K562 (cell line): ENCODE measurements around the gene ATG7. TPM values are rescaled to one million over a fixed set of nuclear protein-coding genes. Genes with fewer than 3 reads are reported as not detected.

Experiments
- ATAC-seq: fragments of 200-7000 bp; cut with Tn5 transposase; 3 replicates; pipeline ENCODE4 v1.9.1; 2020; ENCODE audit warnings: moderate library complexity
- BruUV-seq: library from RNA; stranded (reverse); fragments of 400-500 nt; replicated peaks from 2 replicates; lab custom pipeline; 2021; lab: Mats Ljungman, UMichigan
- CTCF ChIA-PET: fragments of 300-600 bp; formaldehyde crosslinking; extraction: SDS; loops from one replicate; lab custom pipeline; 2021; ENCODE audit warnings: low intra/inter-chr PET ratio; lab: Yijun Ruan, JAX
- POLR2A ChIA-PET: fragments of 300-600, 350-650 bp; sonication (Branson Sonifier 250); formaldehyde crosslinking; extraction: SDS; loops from one replicate; lab custom pipeline; 2021; ENCODE audit warnings: antibody characterized with exemption, inconsistent platforms; lab: Yijun Ruan, JAX
- DNase-seq, 4 experiments: peaks; one replicate each; pipeline versions ENCODE4 v3.0.0 to v3.0.0-alpha.2; 2011 to 2018; ENCODE audit warnings: low spot score in 3 of 4, mixed read lengths in 3 of 4; ENCODE audit errors: extremely low read depth in 1 of 4
- FAIRE-seq: peaks from 2 replicates; lab custom pipeline; 2011; peaks lifted over from hg19 to GRCh38; lab: Jason Lieb, UNC
- H2AFZ ChIP-seq: 2 replicates; pipeline ENCODE4 v1.6.0; 2011; ENCODE audit warnings: low read depth, low read length, control low read depth, inconsistent platforms
- H3K27ac ChIP-seq: fragments of 200-600 bp; 3 replicates; pipeline ENCODE4 v1.8.0; 2011; ENCODE audit warnings: low read depth, mild to moderate bottlenecking, control low read depth, inconsistent platforms, low read length, moderate library complexity, mixed read lengths; ENCODE audit errors: extremely low read depth
- H3K27me3 ChIP-seq, 2 experiments: fragments of 300-600 bp in 1 of 2; 2 replicates in 1 of 2; 3 replicates in 1 of 2; pipeline versions ENCODE4 v1.6.0 to v1.8.0; 2011; ENCODE audit warnings: inconsistent platforms in 2 of 2, low read length in 2 of 2, mild to moderate bottlenecking in 1 of 2, mixed read lengths in 1 of 2, moderate library complexity in 1 of 2; ENCODE audit not compliant: control insufficient read depth in 2 of 2, insufficient read depth in 2 of 2
- H3K36me3 ChIP-seq: fragments of 300-600 bp; 3 replicates; pipeline ENCODE4 v1.8.0; 2011; ENCODE audit warnings: mild to moderate bottlenecking, low read length, inconsistent platforms; ENCODE audit not compliant: control insufficient read depth, insufficient read depth
- H3K4me1 ChIP-seq, 2 experiments: fragments of 200-600 bp in 1 of 2; replicated peaks in 1 of 2; 2 replicates in 1 of 2; 3 replicates in 1 of 2; pipeline versions ENCODE4 v1.5.1 to v1.8.0; 2011; ENCODE audit warnings: inconsistent platforms in 2 of 2, low read length in 2 of 2, mild to moderate bottlenecking in 1 of 2, mixed read lengths in 1 of 2, moderate library complexity in 1 of 2; ENCODE audit not compliant: control insufficient read depth in 2 of 2, insufficient read depth in 2 of 2
- H3K4me2 ChIP-seq: 2 replicates; pipeline ENCODE4 v1.6.1; 2011; ENCODE audit warnings: low read length, control low read depth, inconsistent platforms, mixed read lengths; ENCODE audit not compliant: insufficient read depth
- H3K4me3 ChIP-seq: fragments of 200-600 bp; sonication (generic), shearing (Covaris generic); 2 replicates; pipeline ENCODE4 v1.5.1; 2016; ENCODE audit warnings: control low read depth, inconsistent platforms
- H3K79me2 ChIP-seq: fragments of 200-600 bp; 3 replicates; pipeline ENCODE4 v1.8.0; 2011; ENCODE audit warnings: low read length, inconsistent platforms; ENCODE audit not compliant: control insufficient read depth, insufficient read depth
- H3K9ac ChIP-seq, 2 experiments: 2 replicates each; pipeline versions ENCODE4 v1.6.0 to v1.6.1; 2011; ENCODE audit warnings: low read depth in 2 of 2, low read length in 2 of 2, control low read depth in 1 of 2, inconsistent platforms in 1 of 2, mild to moderate bottlenecking in 1 of 2, mixed read lengths in 1 of 2; ENCODE audit not compliant: insufficient read depth in 1 of 2
- H3K9me1 ChIP-seq: one replicate; pipeline ENCODE4 v1.6.0; 2011; ENCODE audit warnings: inconsistent platforms, mild to moderate bottlenecking, low read length, moderate library complexity; ENCODE audit not compliant: control insufficient read depth, insufficient read depth
- H3K9me3 ChIP-seq: replicated peaks from 2 replicates; pipeline ENCODE4 v1.5.1; 2011; ENCODE audit warnings: low read depth, low read length, inconsistent platforms; ENCODE audit not compliant: control insufficient read depth, insufficient read depth
- H4K20me1 ChIP-seq: replicated peaks from 2 replicates; pipeline ENCODE4 v1.6.1; 2011; ENCODE audit warnings: low read length, inconsistent platforms, mixed read lengths; ENCODE audit not compliant: control insufficient read depth, insufficient read depth
- HDAC2 ChIP-seq: fragments of 450-650 bp; IDR thresholded peaks from 2 replicates; pipeline ENCODE4 v1.6.1; 2016; ENCODE audit warnings: mild to moderate bottlenecking
- HOMEZ ChIP-seq: fragments of 250-450 bp; sonication (Bioruptor Pico); IDR thresholded peaks from 2 replicates; pipeline ENCODE4 v1.4.0; 2020; ENCODE audit warnings: mild to moderate bottlenecking, moderate library complexity
- JUND ChIP-seq, 2 experiments: IDR thresholded peaks; 2 replicates in 1 of 2; 3 replicates in 1 of 2; pipeline ENCODE4 v1.6.1; 2011; ENCODE audit warnings: borderline replicate concordance in 2 of 2, low read depth in 2 of 2, low read length in 2 of 2, improper control_type of control experiment in 1 of 2, missing biosample characterization in 1 of 2, missing genetic modification characterization in 1 of 2, missing genetic modification reagents in 1 of 2
- KAT7 ChIP-seq: sonication (generic); formaldehyde crosslinking; IDR thresholded peaks from 2 replicates; pipeline ENCODE4 v1.8.0; 2022; ENCODE audit warnings: missing genetic modification reagents, mild to moderate bottlenecking, borderline replicate concordance
- PTRF ChIP-seq: fragments of 450-650 bp; IDR thresholded peaks from 2 replicates; pipeline ENCODE4 v1.6.1; 2016; ENCODE audit warnings: mild to moderate bottlenecking, missing genetic modification characterization, missing compliant biosample characterization
- SAFB ChIP-seq: fragments of 200-400 bp; formaldehyde crosslinking; IDR thresholded peaks from 2 replicates; pipeline ENCODE4 v1.6.1; 2017; ENCODE audit warnings: low read depth, low read length, borderline replicate concordance
- STAG1 ChIP-seq: sonication (generic); formaldehyde crosslinking; IDR thresholded peaks from 2 replicates; pipeline ENCODE4 v1.5.0; 2020; ENCODE audit warnings: missing genetic modification reagents, borderline replicate concordance
- TFE3 ChIP-seq: fragments of 450-650 bp; formaldehyde crosslinking; IDR thresholded peaks from 2 replicates; pipeline ENCODE4 v1.4.0; 2020; ENCODE audit warnings: mild to moderate bottlenecking, mixed read lengths
- ZBTB8A ChIP-seq: fragments of 450-650 bp; IDR thresholded peaks from 2 replicates; pipeline ENCODE4 v1.6.1; 2018; ENCODE audit warnings: mild to moderate bottlenecking, moderate library complexity; ENCODE audit not compliant: partially characterized antibody
- WGBS: fragments of 100-300 bp; shearing (Covaris generic); methylation state at CpG from one replicate; pipeline ENCODE4 v1.1.6; 2016; ENCODE audit warnings: low coverage, mixed read lengths; ENCODE audit not compliant: insufficient coverage; ENCODE audit errors: missing lambda C conversion rate; 5-methylcytosine and 5-hydroxymethylcytosine counted together
- in situ Hi-C: fragments of 300-500 bp; cut with MboI; formaldehyde crosslinking; loops from 4 replicates; pipeline ENCODE4 v1.15.0; 2018; ENCODE audit warnings: inconsistent platforms, mixed read lengths
- intact Hi-C: fragments of 100-400 bp; cut with micrococcal nuclease; formaldehyde crosslinking; loops from 2 replicates; pipeline ENCODE4 v1.14.2; 2022
- polyA plus RNA-seq, 8 experiments: library from polyadenylated mRNA; depleted of rRNA in 4 of 8; stranded (reverse) in 5 of 8; unstranded in 3 of 8; fragments of >200 nt; fragmentation: Nextera tagmentation in 2 of 8; fragmentation: Illumina TruSeq in 1 of 8; extraction: Ambion mirVana in 2 of 8; extraction: Trizol in 1 of 8; gene quantifications; 2 replicates each; pipeline versions ENCODE4 v1.2.1 to v1.2.3, GENCODE V29; 2011 to 2014; ENCODE audit warnings: inconsistent platforms in 1 of 8, missing spikeins in 1 of 8
- total RNA-seq, 7 experiments: library from RNA; depleted of rRNA in 6 of 7; stranded (reverse); fragments of >200 nt in 6 of 7; fragmentation: Illumina TruSeq in 2 of 7; extraction: Trizol in 2 of 7; gene quantifications; 2 replicates each; pipeline versions ENCODE4 v1.2.1 to v1.2.3, GENCODE V29; 2011 to 2021; ENCODE audit warnings: low replicate concordance in 1 of 7

The ATG7 gene
- total and polyA plus RNA-seq, 9 of the 15 experiments (the other 6 are each of a cell fraction or from before 2014, with no cell fraction given), result 18.3 to 45.3 (median 33.6) TPM

- POLR2A ChIA-PET, result interaction anchor here (0.9 kb wide), 1 partner anchor 29 kb away, joined by 3 read pairs; no protein-coding TSS in a partner anchor
- no TSS peak for BruUV-seq
- Histone ChIP-seq H4K20me1 (no peaks in the 10 kb centered on the region), H3K4me3 (no peak overlapping the region), H3K9ac (no peak overlapping the region), H3K79me2 (no peaks in the 10 kb centered on the region), H3K4me2 (no peak overlapping the region), H3K27ac (no peak overlapping the region), H3K36me3 (no peaks in the 10 kb centered on the region), H3K4me1 (no peaks in the 10 kb centered on the region), H2AFZ (no peak overlapping the region), H3K9me3 (no peaks in the 10 kb centered on the region), H3K27me3 (peaks cover 3 to 7% of the 10 kb centered on the region in 2 experiments; a peak in 3 of 5 replicates), H3K9me1 (no peaks in the 10 kb centered on the region)
- intact Hi-C loops, result no loop called here
- 0% methylated on average over 1 of the region's 1 CpG for WGBS
- CTCF ChIA-PET, result no interaction called here
- FAIRE-seq, result no peak
- in situ Hi-C loops, result loop anchor here (5.0 kb wide), 1 partner anchor 413 kb away; no protein-coding TSS in a partner anchor
- DNase-seq, result no peak
- TF ChIP-seq SAFB (no peak), PTRF (no peak), HDAC2 (no peak), ZBTB8A (no peak), STAG1 (CRISPR knock-in tag) (no peak)
- ATAC-seq, result no peak
Observed at GRCh38 chr3:11239796-11240195, 32.4 kb upstream of the ATG7 start.

- Histone ChIP-seq H3K4me2 (no peak overlapping the region), H3K9ac (no peak overlapping the region), H3K9me1 (no peaks in the 10 kb centered on the region), H3K36me3 (no peaks in the 10 kb centered on the region), H3K4me3 (no peak overlapping the region), H3K4me1 (no peaks in the 10 kb centered on the region), H3K27me3 (peaks cover 3 to 5% of the 10 kb centered on the region in 2 experiments; a peak in 3 of 5 replicates), H3K27ac (no peak overlapping the region), H4K20me1 (no peaks in the 10 kb centered on the region), H3K79me2 (no peaks in the 10 kb centered on the region), H2AFZ (no peak overlapping the region), H3K9me3 (no peaks in the 10 kb centered on the region)
- in situ Hi-C loops (no loop called here), intact Hi-C loops (no loop called here)
- WGBS, result 17% methylated on average over 1 of the region's 1 CpG
- FAIRE-seq (no peak), DNase-seq (no peak), ATAC-seq (no peak)
- CTCF ChIA-PET, result no interaction called here
- TF ChIP-seq KAT7 (CRISPR knock-in tag) (no peak), JUND (IDR thresholded peaks at IDR 0.05; ENCODE audit: borderline replicate concordance, low read depth, low read length) (no peak), JUND (tag; IDR thresholded peaks at IDR 0.05; ENCODE audit: borderline replicate concordance, low read depth, low read length) (peak; percentile 20; the same call in 1 of the 3 replicates), TFE3 (CRISPR knock-in tag) (no peak), HOMEZ (no peak)
- no TSS peak for BruUV-seq
- POLR2A ChIA-PET, result no interaction called here
Observed at GRCh38 chr3:11240496-11240895, 31.7 kb upstream of the ATG7 start.
